ENCODE measurements around the gene EPN2. TPM values are rescaled to one million over a fixed set of nuclear protein-coding genes. Genes with fewer than 3 reads are reported as not detected.
A peak's percentile ranks its signal among the peaks of the same experiment; 100 is the strongest.

Gene EPN2
- total and polyA plus RNA-seq, 7 experiments from 2014 or later: 3.9 to 11.5 (median 6.4) TPM

DNA sequence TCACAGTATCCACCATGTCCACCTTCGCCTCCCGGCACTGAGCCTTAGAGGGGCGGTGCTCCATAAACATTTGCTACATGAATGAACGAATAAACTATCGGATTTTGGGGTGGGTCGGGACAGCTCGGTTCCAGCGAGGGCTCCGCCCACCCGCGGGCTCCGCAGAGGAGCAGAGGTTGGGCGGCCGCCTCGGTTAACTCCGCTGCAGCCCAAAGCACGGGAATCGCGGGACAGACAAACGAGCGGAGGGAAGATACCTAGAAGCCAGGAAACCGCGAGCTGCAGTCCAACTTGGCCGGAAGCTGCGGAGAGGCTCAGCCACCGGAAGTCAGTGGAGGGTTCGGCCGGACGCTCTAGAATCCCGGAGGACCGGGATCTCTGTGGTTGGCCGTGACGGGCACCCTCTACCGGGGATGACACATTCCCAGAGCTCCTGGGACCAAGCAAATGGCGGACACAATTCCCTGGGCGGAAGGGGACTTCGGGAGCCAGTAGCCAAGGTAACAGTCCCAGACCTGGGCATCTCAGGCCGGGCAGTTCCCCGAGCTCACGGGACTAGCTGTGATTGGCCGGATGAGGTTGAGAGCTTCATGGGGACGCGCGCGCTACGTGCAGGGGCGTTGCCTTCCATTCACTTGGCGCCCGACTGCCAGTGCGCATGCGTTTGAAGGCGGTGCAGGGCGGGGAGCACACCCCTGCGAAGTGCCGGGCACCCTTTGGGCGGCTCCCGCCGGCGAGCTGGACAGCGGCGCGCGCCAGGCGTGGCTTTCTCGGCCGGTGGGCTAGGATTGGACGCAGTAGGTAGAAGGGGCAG is 140.6 kb downstream of the EPN2 start:
- H3K4me1 ChIP-seq (ENCODE audit: control insufficient read depth in 2 of 2, insufficient read depth in 2 of 2, low read length in 2 of 2): peaks cover 2 to 6% of the 10 kb centered on the region in 2 donors
- CTCF ChIA-PET: interaction anchor here (0.8 to 2.1 kb wide), 6 partner anchors 8 to 389 kb away, joined by 3 to 29 read pairs (median 5); partner anchors contain the start of gene B9D1
- Mint-ChIP-seq H3K4me3 (peak overlapping the region; percentile 83 to 100 (median 97)), H3K36me3 (peaks cover 0 to 25% (median 13%) of the 10 kb centered on the region in 5 donors), H3K27ac (peak overlapping the region; percentile 83 to 99 (median 97)), H3K9me3 (peaks cover 0 to 1% (median 0%) of the 10 kb centered on the region in 11 donors), H3K4me1 (peaks cover 6 to 29% (median 20%) of the 10 kb centered on the region in 7 donors), H3K27me3 (no peaks in the 10 kb centered on the region)
- ATAC-seq: peak; percentile 89
- no peaks in the 10 kb centered on the region for H3K27me3 ChIP-seq (ENCODE audit: control insufficient read depth in 2 of 2, insufficient read depth in 2 of 2, low read length in 2 of 2)
- intact Hi-C loops (cut with micrococcal nuclease): loop anchor here (1.0 to 10.0 kb wide), 14 partner anchors 16 to 1664 kb away; partner anchors contain the start of genes ALDH3A2 (in 2 of the 2), B9D1 (in 2 of the 2), PRPSAP2 (in 2 of the 2) and AKAP10 (in 1 of the 2)
- H3K4me3 ChIP-seq (ENCODE audit: low read length): peak overlapping the region; percentile 99
- POLR2A ChIA-PET: interaction anchor here (0.6 to 2.5 kb wide), 11 partner anchors 9 to 1509 kb away, joined by 3 to 26 read pairs (median 4); partner anchors contain the start of genes AKAP10, ALDH3A2 and B9D1
- peak; percentile 85 to 95 (median 92) for DNase-seq
- no peaks in the 10 kb centered on the region for H3K9me3 ChIP-seq (ENCODE audit: control insufficient read depth in 2 of 3, low read length in 3 of 3)
- H3K27ac ChIP-seq (ENCODE audit: low read depth, low read length): peak overlapping the region; percentile 81
- H3K36me3 ChIP-seq (ENCODE audit: control insufficient read depth in 2 of 3, insufficient read depth in 3 of 3, low read length in 3 of 3): peaks cover 0 to 33% (median 0%) of the 10 kb centered on the region in 3 experiments

DNA sequence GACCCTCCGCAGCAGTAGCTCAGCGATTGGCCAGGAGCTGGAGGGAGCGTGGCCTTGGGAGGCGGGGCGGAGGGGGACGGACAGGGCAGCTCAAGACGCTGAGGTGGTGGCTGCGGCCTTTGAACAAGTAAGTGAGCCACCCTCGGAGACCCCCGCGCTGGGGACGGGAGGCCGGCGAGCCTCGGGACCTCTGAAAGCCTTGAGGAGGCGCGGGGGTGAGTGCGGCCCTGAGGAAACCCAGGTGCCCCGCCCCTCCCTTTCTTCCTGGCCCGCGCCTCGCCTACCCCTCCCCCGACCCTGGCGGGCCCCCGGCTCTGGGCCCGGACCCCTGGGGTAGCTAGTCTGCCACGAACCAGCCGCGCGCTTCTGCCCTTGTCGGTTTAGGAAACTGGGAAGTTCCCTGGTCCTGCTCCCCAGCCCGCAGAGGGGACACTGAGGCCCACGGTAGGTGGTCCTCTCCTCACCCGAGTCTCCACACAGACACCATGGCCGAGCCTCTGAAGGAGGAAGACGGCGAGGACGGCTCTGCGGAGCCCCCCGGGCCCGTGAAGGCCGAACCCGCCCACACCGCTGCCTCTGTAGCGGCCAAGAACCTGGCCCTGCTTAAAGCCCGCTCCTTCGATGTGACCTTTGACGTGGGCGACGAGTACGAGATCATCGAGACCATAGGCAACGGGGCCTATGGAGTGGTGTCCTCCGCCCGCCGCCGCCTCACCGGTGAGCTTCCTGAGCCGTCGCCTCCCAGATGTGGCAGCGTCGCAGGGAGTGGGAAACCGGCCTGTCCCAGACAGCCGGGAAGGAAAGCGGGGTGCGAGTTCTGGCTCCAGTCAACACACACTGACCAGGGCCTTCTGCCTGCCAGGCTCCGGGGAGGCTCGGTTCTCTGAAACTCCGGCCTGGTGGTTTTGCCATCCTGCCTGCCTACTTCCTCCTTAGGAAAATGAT is 141.5 kb downstream of the EPN2 start, which contains the start of gene MAPK7:
TSS of gene MAPK7 (plus strand) at position 83 of the 945 bp plus-strand sequence. CDS start at position 486, 403 bp downstream.
- POLR2A ChIA-PET: interaction anchor here (0.6 to 2.5 kb wide), 9 partner anchors 10 to 1063 kb away, joined by 3 to 26 read pairs (median 8); partner anchors contain the start of genes AKAP10, ALDH3A2 and B9D1
- Mint-ChIP-seq H3K9me3 (peaks cover 0 to 1% (median 0%) of the 10 kb centered on the region in 11 donors), H3K27ac (peak within 1 kb of the TSS; percentile 83 to 99 (median 97)), H3K27me3 (no peaks in the 10 kb centered on the region), H3K4me1 (peaks cover 6 to 29% (median 20%) of the 10 kb centered on the region in 7 donors), H3K36me3 (peaks cover 0 to 29% (median 13%) of the 10 kb centered on the region in 5 donors), H3K4me3 (peak within 1 kb of the TSS; percentile 83 to 100 (median 97))
- intact Hi-C loops (cut with micrococcal nuclease): loop anchor here (1.0 to 10.0 kb wide), 14 partner anchors 16 to 1664 kb away; partner anchors contain the start of genes ALDH3A2 (in 2 of the 2), PRPSAP2 (in 2 of the 2), AKAP10 (in 1 of the 2) and ALKBH5 (in 1 of the 2)
- Histone ChIP-seq H3K4me3 (ENCODE audit: low read length) (peak within 1 kb of the TSS; percentile 99), H3K36me3 (ENCODE audit: control insufficient read depth in 2 of 3, insufficient read depth in 3 of 3, low read length in 3 of 3) (peaks cover 0 to 40% (median 0%) of the 10 kb centered on the region in 3 experiments), H3K27ac (ENCODE audit: low read depth, low read length) (peak within 1 kb of the TSS; percentile 81), H3K27me3 (ENCODE audit: control insufficient read depth in 2 of 2, insufficient read depth in 2 of 2, low read length in 2 of 2) (no peaks in the 10 kb centered on the region), H3K9me3 (ENCODE audit: control insufficient read depth in 2 of 3, low read length in 3 of 3) (no peaks in the 10 kb centered on the region), H3K4me1 (ENCODE audit: control insufficient read depth in 2 of 2, insufficient read depth in 2 of 2, low read length in 2 of 2) (peaks cover 0 to 6% of the 10 kb centered on the region in 2 donors)
- ATAC-seq: no peak
- CTCF ChIA-PET: interaction anchor here (1.0 to 2.1 kb wide), 5 partner anchors 10 to 134 kb away, joined by 3 to 29 read pairs (median 7); partner anchors contain the start of gene B9D1
- peak in 2 of 9 donors; percentile 13 to 20 for DNase-seq

DNA sequence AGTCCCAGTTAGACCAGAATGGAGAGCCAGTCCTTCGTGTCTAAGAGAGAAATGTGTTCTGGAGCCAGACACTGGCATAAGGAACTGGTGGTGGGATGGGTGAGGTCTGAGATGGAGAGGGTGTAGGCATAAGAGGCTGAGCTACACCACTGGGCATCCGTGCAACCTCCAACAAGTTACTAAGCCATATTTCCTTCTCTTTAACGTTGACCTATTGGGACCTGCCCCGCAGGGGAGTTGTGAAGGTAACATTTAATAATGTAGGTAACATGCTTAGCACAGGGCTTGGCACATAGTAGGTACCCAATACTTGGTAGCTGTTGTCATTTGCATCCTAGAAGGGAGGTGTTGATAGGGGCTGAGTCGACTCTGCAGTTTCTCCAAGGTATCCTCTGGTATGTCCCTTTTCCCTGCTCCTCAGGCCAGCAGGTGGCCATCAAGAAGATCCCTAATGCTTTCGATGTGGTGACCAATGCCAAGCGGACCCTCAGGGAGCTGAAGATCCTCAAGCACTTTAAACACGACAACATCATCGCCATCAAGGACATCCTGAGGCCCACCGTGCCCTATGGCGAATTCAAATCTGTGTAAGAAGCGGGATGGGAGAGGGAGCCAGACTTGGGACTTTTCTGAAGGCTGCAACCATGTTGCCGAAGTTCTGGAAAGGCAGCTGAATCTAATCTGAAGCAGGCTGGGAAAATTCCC is 142.3 kb downstream of the EPN2 start:
- ChIA-PET POLR2A (interaction anchor here (2.5 kb wide), 2 partner anchors 11 to 17 kb away, joined by 19 to 26 read pairs; partner anchors contain the start of gene B9D1), CTCF (interaction anchor here (1.0 to 1.8 kb wide), 2 partner anchors 17 to 133 kb away, joined by 4 to 7 read pairs; partner anchors contain the start of gene B9D1)
- H3K4me3 Mint-ChIP-seq: peak overlapping the region; percentile 69 to 100 (median 95)
- ATAC-seq (no peak), DNase-seq (no peak)
- peak overlapping the region; percentile 20 to 97 (median 70) for H3K27ac Mint-ChIP-seq
- peaks cover 11 to 28% (median 22%) of the 10 kb centered on the region in 7 donors for H3K4me1 Mint-ChIP-seq
- H3K27me3 Mint-ChIP-seq: no peaks in the 10 kb centered on the region
- intact Hi-C loops (cut with micrococcal nuclease): loop anchor here (2.0 to 10.0 kb wide), 11 partner anchors 83 to 1663 kb away; partner anchors contain the start of genes ALDH3A2 (in 2 of the 2), PRPSAP2 (in 2 of the 2), AKAP10 (in 1 of the 2) and ALKBH5 (in 1 of the 2)
- peaks cover 0 to 36% (median 13%) of the 10 kb centered on the region in 5 donors for H3K36me3 Mint-ChIP-seq
- Histone ChIP-seq H3K36me3 (ENCODE audit: control insufficient read depth in 2 of 3, insufficient read depth in 3 of 3, low read length in 3 of 3) (peaks cover 0 to 47% (median 0%) of the 10 kb centered on the region in 3 experiments), H3K27me3 (ENCODE audit: control insufficient read depth in 2 of 2, insufficient read depth in 2 of 2, low read length in 2 of 2) (no peaks in the 10 kb centered on the region), H3K27ac (ENCODE audit: low read depth, low read length) (no peak overlapping the region), H3K4me3 (ENCODE audit: low read length) (no peak overlapping the region), H3K9me3 (ENCODE audit: control insufficient read depth in 2 of 3, low read length in 3 of 3) (no peaks in the 10 kb centered on the region), H3K4me1 (ENCODE audit: control insufficient read depth in 2 of 2, insufficient read depth in 2 of 2, low read length in 2 of 2) (peaks cover 0 to 6% of the 10 kb centered on the region in 2 donors)
- H3K9me3 Mint-ChIP-seq: peaks cover 0 to 1% (median 0%) of the 10 kb centered on the region in 11 donors

DNA sequence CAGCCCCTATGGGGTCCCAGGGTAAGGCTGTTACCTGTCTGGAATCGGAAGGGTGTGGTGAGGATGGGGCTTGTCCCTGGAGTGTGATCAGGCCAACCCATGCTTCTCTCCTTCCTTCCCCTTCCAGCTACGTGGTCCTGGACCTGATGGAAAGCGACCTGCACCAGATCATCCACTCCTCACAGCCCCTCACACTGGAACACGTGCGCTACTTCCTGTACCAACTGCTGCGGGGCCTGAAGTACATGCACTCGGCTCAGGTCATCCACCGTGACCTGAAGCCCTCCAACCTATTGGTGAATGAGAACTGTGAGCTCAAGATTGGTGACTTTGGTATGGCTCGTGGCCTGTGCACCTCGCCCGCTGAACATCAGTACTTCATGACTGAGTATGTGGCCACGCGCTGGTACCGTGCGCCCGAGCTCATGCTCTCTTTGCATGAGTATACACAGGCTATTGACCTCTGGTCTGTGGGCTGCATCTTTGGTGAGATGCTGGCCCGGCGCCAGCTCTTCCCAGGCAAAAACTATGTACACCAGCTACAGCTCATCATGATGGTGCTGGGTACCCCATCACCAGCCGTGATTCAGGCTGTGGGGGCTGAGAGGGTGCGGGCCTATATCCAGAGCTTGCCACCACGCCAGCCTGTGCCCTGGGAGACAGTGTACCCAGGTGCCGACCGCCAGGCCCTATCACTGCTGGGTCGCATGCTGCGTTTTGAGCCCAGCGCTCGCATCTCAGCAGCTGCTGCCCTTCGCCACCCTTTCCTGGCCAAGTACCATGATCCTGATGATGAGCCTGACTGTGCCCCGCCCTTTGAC is 143.5 kb downstream of the EPN2 start:
- intact Hi-C loops (cut with micrococcal nuclease): no loop called here
- Mint-ChIP-seq H3K9me3 (peaks cover 0 to 1% (median 0%) of the 10 kb centered on the region in 11 donors), H3K27me3 (no peaks in the 10 kb centered on the region), H3K36me3 (peaks cover 0 to 38% (median 13%) of the 10 kb centered on the region in 5 donors), H3K27ac (peak overlapping the region in 2 of 9 donors; percentile 36 to 74), H3K4me3 (peak overlapping the region in 3 of 10 donors; percentile 18 to 61 (median 25)), H3K4me1 (peaks cover 12 to 26% (median 21%) of the 10 kb centered on the region in 7 donors)
- H3K36me3 ChIP-seq (ENCODE audit: control insufficient read depth in 2 of 3, insufficient read depth in 3 of 3, low read length in 3 of 3): peaks cover 0 to 52% (median 0%) of the 10 kb centered on the region in 3 experiments
- H3K9me3 ChIP-seq (ENCODE audit: control insufficient read depth in 2 of 3, low read length in 3 of 3): no peaks in the 10 kb centered on the region
- H3K4me1 ChIP-seq (ENCODE audit: control insufficient read depth in 2 of 2, insufficient read depth in 2 of 2, low read length in 2 of 2): peaks cover 0 to 6% of the 10 kb centered on the region in 2 donors
- ATAC-seq: no peak
- no peaks in the 10 kb centered on the region for H3K27me3 ChIP-seq (ENCODE audit: control insufficient read depth in 2 of 2, insufficient read depth in 2 of 2, low read length in 2 of 2)
- no peak overlapping the region for H3K27ac ChIP-seq (ENCODE audit: low read depth, low read length)
- CTCF ChIA-PET: interaction anchor here (1.8 kb wide), 1 partner anchor 18 kb away, joined by 7 read pairs; the partner anchor contains the start of gene B9D1
- no peak overlapping the region for H3K4me3 ChIP-seq (ENCODE audit: low read length)
- DNase-seq: peak in 1 of 9 donors; percentile 1
- POLR2A ChIA-PET: no interaction called here

DNA sequence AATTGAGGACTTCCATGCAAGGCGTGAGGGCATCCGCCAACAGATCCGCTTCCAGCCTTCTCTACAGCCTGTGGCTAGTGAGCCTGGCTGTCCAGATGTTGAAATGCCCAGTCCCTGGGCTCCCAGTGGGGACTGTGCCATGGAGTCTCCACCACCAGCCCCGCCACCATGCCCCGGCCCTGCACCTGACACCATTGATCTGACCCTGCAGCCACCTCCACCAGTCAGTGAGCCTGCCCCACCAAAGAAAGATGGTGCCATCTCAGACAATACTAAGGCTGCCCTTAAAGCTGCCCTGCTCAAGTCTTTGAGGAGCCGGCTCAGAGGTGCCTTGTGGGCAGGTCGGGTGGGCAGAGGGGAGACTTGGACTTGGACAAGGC is 144.2 kb downstream of the EPN2 start:
- intact Hi-C loops (cut with micrococcal nuclease): no loop called here
- ChIA-PET POLR2A (no interaction called here), CTCF (no interaction called here)
- Mint-ChIP-seq H3K36me3 (peaks cover 0 to 38% (median 13%) of the 10 kb centered on the region in 5 donors), H3K4me1 (peaks cover 12 to 24% (median 17%) of the 10 kb centered on the region in 7 donors), H3K27ac (no peak overlapping the region), H3K27me3 (no peaks in the 10 kb centered on the region), H3K4me3 (no peak overlapping the region), H3K9me3 (peaks cover 0 to 1% (median 0%) of the 10 kb centered on the region in 11 donors)
- Histone ChIP-seq H3K36me3 (ENCODE audit: control insufficient read depth in 2 of 3, insufficient read depth in 3 of 3, low read length in 3 of 3) (peaks cover 0 to 52% (median 0%) of the 10 kb centered on the region in 3 experiments), H3K4me1 (ENCODE audit: control insufficient read depth in 2 of 2, insufficient read depth in 2 of 2, low read length in 2 of 2) (peaks cover 0 to 6% of the 10 kb centered on the region in 2 donors), H3K27me3 (ENCODE audit: control insufficient read depth in 2 of 2, insufficient read depth in 2 of 2, low read length in 2 of 2) (no peaks in the 10 kb centered on the region), H3K27ac (ENCODE audit: low read depth, low read length) (no peak overlapping the region), H3K9me3 (ENCODE audit: control insufficient read depth in 2 of 3, low read length in 3 of 3) (no peaks in the 10 kb centered on the region), H3K4me3 (ENCODE audit: low read length) (no peak overlapping the region)
- DNase-seq (no peak), ATAC-seq (no peak)

Measured in naive thymus-derived CD4-positive, alpha-beta T cell (primary cell).